M059J (cell line): ENCODE measurements around the gene TAF4B. TPM values are rescaled to one million over a fixed set of nuclear protein-coding genes. Genes with fewer than 3 reads are reported as not detected.
"Not testable (repeated sequence)": the region's sequence is repeated elsewhere in the genome, so short reads cannot be mapped to it uniquely, and the experiment has no call there.

Experiments used
- DNase-seq: peaks from one replicate; pipeline ENCODE4 v3.0.0-alpha.2; 2012; ENCODE audit warnings: low read depth
- total RNA-seq: library from RNA; depleted of rRNA; stranded (reverse); fragments of >200 nt; shearing (Covaris generic); gene quantifications from 2 replicates; pipeline ENCODE4 v1.2.3, GENCODE V29; 2014

TAF4B gene
- total RNA-seq, 1 experiment from 2014 or later = 3.8 TPM

DNA sequence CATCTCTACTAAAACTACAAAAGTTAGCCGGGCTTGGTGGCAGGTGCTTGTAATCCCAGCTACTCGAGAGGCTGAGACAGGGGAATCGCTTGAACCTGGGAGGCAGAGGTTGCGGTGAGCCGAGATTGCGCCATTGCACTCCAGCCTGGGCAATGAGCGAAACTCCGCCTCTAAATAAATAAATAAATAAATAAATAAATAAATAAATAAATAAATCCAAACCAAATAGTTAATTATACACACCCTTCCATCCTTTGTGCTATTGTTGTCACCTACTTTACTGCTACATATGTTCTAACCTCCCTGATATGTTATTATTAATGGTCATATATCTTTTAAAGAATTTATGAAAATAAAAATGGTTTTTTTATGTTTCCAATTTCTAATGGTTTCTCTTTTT is 155.3 kb downstream of the TAF4B start:
- DNase-seq = not testable (repeated sequence)

DNA sequence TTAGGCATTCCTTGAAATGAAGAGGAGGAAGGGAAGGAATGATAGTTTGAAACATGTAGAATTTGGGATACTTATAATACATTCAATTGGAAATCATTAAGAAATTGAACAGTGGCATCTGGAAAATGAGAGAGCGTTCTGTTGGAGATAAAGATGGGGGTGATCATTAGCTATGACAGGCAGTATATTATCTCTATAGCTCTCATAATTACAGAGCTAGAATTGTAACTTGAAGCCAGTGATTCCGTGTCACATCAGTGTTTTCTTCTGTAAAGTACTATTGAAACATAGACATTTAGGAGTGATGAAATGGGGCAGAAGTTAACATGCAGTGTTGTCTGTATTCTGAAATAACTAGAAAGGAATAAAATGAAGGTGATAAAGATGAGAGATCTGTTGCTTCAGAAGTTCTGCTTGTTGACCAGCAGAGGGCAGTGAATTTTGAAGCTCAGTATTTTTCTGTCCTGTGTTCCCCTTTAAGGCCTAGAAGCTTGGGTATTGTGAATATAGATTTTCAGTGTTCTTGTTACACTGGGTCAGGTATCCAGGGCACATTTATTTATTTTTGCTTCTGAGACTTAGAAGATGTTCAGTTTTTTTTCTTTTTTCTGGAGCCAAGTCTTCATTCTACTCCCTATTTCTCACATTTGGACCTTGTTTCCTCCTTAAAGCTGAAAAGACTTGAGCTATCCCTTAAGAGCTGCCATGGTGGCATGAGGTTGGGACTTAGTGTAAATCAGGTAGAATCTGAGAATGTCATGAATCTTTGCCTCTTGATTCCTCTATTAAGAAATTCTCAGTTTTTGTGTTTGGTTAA is 157.4 kb downstream of the TAF4B start:
- DNase-seq = peak; percentile 58

DNA sequence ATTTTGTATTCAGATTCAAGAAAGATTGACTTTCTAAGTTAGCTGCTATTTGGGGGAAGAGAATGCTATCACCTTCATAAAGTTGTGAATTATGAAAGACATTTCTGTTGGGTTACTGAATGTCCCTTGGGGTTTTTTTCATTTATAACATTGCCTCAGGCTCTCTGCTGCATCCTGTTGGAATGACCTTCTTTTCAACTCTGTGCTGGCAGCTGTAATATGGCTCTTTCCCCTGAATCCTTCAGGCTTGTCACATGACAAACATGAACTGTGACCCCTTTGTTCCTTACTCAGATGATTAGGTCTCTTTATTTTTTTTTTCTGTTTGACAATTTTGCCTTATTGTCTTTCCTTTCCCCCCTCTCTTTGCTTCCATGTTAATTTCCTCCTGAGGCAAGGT is 159.8 kb downstream of the TAF4B start:
- peak; percentile 87 for DNase-seq

DNA sequence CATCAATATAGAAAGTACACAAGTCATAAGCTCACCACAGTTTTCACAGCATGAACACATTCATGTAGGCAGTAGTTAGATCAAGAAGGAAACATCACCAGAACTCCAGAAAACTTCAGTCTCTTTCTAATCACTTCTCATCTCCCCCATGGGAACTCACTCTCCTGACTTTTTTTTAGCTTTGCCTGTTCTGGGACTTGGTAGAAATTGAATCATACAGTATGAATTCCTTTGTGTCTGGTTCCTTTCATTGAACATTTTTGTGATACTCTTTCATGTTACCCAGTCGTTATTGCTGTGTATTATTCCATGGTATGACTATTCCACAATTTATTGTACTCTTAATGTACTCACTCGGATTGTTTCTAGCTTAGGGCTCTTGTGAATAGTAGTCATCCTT is 160.2 kb downstream of the TAF4B start:
- DNase-seq = peak; percentile 36

DNA sequence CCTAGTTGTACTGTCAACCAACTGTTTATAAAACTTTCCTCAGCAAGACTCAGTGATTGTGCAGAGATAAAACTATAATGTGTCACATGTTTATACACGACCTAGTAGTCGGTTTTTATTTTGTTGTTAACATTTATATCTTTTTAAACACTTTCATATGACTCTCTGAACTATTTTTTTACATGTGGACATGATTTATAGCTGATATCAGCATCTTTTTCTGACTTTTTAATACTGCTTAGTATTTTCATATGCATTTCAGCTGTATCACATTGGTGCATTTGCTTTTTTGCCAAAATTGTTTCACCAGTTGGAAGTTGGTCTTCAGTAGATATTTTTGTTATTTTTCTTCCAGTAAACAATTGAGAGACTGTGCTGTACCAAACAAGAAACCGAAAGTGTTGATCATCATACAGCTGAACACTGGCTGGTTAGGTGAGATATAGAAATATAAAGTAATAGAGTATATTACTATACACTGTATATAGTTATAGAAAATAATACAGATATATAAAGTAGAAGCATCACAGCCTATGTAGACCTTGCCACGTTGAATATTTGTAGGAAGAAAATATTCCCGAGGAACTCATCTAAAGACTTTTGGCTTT is 167.9 kb downstream of the TAF4B start:
- DNase-seq = no peak

DNA sequence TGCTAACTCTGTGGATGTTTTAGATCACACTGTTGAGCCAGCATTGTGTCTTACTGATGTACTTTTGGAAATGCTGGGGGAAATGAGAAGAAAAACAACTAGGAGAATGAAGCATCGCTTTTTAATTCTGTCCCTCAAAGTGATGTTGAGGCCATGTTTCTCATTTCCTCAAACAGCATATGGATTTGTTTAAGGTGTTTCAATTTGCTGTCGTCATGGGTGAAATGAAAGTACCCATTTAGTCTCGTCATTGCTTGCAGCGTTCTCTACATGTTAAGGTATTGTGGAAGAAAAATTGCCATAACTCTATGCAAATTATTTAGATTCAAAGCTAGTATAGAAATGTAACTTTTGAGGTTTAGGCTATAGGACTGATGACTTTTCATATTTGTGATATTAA is 170.8 kb downstream of the TAF4B start:
- DNase-seq = no peak

DNA sequence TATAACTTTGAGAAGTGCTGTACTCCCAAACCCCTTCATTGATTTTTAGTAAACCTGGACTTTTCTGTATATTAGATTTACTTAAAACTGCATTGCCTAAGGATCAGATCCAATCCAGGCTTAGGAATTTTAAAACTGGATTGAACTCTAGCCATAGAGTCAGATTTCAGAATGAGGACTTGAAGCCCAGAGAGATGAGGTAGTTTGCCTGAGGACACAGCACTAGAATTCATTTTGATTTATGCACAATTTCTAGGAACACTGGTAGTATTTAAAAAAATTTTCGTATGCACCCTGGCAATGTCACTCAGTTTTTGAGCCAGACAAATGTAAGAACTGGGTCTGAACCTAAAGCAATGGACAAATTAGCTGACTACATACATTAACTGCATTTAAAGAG is 177.2 kb downstream of the TAF4B start:
- no peak for DNase-seq

DNA sequence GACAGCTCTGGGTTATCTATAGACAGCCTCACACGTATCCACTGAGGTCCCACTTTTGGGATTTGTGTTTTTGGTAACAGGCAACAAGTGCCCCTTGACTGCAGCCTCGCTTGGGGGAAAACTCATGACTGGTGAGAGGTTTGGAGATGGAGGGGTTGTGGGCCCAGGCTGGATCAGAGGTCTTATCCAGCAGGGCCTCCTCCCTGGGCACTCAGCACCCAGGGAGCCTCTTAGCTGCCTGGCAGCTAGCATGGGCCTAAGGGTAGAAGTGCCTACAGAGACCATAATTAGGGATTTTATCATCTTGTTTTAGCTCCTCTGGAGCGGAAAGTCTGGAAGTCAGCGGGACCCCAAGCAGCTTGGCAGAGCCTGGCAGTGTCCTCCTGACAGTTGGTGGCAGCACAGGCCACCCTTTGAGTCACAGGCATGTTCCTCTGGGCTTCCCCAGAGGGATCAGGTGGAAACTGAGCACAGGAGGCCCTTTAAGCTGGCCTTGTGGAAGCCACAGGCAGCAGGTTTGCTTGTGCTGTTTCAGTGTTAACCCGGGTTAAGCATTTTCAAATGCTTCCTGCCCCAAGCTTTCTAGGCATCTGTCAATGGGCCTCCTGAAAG is 179.1 kb downstream of the TAF4B start:
- DNase-seq = peak; percentile 61

DNA sequence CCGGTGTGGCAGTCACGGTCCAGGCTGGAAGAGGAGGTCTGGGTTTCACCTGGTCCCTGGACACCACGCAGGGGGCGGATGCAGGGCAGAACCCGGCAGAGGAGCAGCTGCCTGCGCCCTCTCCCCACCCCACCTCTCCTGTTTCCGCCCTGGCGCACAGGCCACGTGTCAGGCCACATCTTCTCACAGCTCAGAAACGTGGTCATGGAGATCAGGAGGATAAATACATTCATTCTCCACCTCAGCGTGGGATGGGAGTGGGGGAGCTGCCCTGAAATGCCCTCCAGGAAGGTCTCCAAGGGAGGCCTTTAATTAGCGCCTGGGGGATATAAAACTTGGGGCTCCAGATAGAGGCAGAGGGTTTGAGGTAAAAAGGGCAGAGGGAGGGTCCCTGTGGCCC is 180.1 kb downstream of the TAF4B start:
- no peak for DNase-seq

DNA sequence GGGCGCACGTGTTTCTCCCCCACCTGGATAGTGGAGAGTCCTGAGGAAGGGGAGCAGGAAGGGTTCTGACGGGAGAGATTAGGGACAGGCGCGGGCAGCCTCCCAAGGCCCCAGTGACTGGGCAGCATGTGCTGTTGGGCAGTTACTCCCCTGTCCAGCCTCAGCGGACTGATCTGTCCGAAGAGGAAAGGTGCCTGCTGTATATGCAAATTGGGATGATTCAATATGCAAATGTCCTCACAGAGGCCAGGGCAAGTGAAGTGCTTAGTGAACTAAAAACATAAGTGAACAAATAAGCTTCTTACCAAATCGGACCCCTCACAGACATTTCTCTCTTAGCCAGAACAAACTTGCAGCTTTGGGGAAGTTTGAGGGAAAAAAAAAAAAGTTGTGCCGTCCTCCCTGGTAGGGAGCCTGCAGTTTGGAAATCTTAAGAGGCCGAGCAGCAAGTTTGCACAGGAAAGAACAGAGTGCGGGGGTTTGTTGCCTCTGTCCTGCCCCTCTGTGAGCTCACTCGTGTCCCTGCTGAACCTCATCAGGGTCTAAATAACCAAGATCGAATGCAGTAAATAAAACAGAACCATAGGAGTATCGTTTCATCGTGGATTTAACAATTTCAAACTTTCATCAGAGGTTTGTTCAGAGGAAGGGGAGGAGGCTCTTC is 180.7 kb downstream of the TAF4B start:
- DNase-seq = peak; percentile 13

DNA sequence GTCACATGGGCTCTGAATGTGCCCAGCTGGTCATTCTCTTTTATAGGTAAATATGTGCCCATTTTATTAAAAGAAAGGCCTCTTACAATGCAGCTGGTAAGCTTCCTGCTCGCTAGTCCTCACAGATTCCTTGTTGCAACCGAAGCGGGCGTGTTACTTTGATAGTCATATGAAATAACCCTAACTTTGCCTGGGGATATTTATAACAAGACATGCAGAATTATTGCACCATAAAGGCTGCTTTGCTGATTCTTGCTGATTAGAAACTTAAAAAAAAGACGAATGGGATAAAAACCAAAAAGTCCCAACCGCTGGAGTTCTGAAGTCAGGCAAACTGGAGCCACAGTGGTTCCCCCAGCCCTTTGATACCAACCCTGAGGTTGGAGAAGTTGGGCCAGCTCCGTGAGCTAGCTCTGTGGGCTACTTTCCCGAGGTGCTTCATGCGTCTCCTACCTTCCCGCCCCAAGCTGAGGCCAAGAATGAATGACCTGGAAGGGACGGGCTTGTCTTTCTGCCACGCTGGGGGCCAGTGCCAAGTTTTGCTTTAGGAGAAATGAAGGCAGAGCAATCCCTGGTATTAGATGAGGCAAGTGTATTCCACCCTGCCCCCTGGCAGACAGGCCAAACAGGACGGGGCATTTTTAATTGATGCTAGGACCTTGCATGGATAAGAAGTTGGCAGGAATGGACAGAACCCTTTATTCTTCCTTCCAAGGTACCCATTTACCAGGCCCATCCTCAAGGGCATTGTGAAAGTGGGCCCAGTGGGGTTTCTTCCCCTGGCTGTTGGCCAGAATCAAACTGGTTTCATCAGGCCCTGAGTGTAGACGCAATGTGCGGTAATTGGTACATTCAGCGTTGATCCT is 181.7 kb downstream of the TAF4B start:
- peak; percentile 22 for DNase-seq

DNA sequence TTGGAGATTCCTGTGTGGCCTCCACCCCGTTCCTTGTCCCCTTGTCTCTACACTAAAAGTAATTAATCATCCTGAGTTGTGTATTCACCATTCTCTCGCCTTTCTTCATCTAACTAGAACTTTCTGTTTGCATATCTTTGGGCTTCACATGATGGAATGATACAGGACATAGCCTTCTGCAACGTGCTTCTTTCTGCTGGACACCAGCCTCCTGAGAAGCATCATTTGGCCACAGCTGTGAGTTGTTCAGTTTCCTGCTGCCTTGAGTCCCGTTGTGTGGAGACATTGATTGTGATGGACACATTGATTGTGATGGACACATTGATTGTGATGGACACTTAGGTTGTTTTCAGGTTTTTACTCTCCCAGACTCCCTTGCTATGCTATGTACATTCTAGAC is 182.8 kb downstream of the TAF4B start:
- DNase-seq = no peak

DNA sequence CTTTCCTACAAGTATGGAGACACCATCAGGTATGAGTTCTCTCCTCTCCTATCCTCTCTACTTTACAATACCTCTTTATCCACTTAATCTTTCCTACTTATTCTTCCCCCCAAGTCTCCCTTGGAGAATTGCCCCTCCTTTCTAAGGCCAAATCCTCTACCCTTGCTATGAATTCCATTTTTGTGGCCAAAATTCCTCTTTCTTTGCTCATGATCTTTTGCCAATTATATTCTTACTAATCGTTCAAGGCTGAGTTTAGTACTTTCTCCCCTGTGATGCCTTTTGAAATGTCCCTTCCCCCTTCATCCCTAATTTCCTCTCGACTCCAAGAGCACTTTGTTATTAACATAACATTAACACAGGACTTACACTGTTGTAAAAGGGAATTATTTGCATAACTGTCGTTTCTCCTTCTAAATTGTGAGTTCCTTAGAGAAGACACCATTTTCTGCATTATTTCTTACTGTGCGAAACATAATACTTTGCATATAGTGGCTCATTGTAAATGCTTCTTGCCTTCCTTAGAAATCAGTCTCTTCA is 188.7 kb downstream of the TAF4B start:
- DNase-seq = no peak

DNA sequence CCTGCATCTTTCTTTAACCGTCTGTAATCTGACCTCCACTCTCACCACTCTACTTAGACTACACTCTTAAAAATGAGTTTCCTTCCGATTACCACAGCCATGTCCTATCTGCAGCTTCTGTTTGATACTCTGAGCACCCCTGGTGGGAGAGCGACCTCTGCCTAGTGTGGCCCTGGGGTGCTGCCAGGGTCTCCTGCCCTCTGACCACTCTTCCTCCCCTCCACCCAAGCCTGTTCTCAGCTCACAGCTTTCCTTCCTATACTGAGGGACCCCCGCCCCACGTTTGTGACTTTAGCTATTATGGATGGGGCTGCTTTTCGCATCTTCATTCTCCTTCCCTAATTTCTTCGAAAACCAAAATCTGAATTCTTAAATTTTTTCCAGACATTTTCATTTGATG is 189.4 kb downstream of the TAF4B start:
- DNase-seq = no peak

DNA sequence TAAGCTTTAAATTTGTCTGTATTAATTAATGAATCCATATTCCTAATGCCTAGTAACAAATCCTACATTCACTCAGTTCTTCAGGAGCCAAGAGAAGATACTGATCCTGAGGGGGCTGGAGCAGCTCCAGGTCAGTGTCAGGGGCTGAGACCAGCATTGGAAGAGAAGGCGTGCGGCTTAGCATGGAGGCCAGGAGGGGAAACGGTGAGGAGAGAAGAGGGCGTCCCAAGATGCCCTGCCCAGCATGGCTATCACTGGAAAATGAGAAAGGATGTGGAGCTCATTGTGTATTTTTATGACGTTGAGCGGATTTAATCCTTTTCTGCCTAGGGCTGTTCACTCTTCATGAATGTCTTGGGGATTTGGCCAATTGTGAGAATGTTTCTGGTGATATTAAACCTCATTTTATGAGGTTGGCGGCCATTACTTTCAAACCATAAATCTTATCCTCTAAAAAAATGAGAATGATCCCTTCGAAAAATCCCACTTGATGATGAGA is 190.5 kb downstream of the TAF4B start:
- no peak for DNase-seq

DNA sequence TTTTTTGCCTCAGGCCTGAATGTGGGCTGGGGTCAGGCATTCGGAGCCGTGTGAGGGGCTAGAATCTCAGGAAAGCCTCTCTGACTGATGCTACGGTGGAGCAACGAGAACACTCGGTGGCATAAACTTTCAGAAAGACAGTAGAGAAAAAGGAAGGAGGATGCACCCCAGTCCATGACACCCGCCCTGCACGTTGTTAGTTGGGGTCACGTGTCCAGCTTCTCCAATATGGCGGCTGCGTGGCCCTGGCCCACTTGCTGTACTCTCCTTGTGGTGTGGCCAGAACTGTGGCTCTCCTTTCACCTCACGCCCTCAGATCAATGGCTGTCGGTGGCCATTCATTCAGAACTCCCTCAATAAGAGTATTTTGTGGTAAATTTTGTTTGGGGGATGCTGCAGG is 190.9 kb downstream of the TAF4B start:
- DNase-seq = no peak

DNA sequence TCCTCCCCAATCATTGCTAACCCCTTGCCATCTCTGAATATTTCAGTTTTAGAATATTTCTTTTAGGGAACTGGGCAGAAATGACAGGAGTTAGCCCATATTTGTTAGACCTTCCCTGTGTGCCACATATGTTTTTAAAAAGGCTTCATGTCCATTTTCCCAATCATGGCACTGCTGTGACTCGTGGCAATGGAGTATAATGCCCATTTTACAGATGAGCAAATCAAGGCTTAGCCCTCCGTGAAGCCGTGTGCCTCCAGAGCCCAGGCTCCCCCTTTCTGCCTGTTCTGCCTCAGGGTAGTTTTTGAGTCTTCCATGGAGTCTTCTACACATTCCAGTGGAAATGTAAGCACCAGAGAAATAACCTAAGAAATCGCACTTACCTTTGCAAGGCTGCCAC is 192.0 kb downstream of the TAF4B start:
- DNase-seq = no peak

DNA sequence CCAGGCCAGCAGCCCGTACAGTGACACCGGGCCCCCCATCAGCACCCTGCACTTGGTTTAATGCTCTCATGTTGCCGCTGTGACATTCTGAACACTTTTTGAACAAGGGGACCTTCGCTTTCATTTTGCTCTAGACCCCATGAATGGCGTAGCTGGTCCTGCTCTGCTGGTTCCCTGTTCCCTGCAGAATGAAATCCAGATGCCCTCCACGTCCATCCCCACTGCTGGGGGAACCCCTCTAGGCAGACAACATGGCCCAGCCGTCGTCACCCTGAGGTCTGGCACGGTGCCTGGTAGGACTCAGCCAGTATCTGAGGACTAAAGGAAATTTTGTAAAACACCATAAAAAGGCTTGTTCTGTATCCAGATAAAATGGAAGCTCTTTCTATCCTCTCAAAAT is 193.5 kb downstream of the TAF4B start:
- peak; percentile 30 for DNase-seq

DNA sequence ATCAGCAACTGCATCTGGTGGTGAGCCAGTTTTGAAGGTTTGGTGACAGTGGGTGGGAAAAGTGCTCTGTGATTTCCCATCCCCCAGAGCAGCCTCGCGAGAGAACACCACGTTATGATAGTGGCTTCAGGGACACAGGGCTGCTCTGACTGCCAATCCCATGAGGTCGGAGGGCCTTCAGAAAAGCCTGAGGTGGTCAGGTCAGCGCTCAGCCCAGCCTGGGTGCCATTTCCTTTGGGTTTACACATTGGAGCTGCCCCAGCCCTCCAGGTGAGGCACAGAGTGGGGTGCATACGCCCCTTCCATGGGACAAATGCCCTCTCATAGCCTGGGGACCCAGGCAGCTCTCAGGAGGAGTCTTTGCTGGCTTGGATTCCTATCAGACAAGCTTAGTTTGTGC is 195.3 kb downstream of the TAF4B start:
- no peak for DNase-seq

DNA sequence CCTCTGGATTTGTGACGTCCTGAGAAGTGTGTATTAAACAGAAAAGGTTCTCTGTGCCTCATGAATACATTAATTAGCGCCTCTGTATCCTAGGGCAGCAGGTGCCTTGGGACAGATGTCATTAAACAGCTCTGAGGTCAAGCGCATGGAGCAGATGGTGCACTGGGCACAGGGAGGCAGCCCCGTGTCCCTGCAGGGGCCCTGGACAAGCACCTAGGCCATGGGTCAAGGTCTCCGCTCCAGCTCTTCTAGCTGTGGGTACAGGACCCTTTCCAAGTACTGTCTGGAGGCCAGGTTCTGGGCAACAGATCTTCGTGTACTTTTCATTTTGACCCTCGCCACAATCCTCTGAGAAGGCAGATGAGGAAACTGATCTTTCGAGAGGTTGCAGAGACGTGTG is 195.7 kb downstream of the TAF4B start:
- no peak for DNase-seq

DNA sequence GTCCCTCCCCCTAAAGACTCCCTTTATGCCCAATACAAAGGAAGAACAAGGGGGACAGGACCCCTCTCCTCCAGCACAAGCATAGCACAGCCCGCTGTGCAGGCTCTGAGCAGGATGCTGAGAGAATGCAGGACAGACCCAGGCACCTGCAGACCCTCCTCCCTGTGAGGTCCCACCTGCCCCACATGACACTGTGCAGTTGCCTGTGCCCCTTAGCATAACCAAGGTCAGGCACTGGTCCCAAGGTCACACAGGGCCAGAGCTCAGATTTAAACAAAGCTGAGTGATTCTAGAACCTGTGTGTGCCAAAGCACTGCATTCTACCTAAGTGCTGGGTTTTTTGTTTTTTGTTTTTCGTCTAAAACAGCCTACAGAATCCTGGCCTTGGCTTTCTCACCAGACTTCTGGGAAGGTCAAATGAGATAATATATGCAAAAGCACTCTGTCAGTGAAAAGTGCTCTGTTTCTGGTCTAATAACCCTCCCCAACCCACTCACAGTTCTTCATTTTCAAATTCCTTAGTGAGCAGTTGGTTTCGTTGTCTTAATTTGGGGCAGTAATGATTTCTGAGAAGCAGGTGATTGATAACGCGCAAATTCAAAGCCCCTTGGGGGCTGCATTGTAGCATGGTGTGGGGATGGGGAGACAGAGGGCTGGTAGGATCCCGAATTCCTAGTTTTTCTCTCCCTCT is 196.4 kb downstream of the TAF4B start:
- DNase-seq = no peak
